ENCODE measurements around the gene RHOU.

RHOU gene

GRCh38 chr1:228786361-228787129, 51.3 kb downstream of the RHOU start:
- DNase-seq: no peak

GRCh38 chr1:228791791-228792190, 56.5 kb downstream of the RHOU start:
- DNase-seq: no peak

GRCh38 chr1:228792601-228793000, 57.3 kb downstream of the RHOU start:
- peak; percentile 33 for DNase-seq

- DNase-seq: no peak
Measured at GRCh38 chr1:228793032-228793431, 57.8 kb downstream of the RHOU start.

GRCh38 chr1:228794173-228794572, 58.9 kb downstream of the RHOU start:
- no peak for DNase-seq

GRCh38 chr1:228794810-228795209, 59.5 kb downstream of the RHOU start:
- DNase-seq: no peak

- no peak for DNase-seq
Measured at GRCh38 chr1:228795596-228795995, 60.3 kb downstream of the RHOU start.

Data from NCI-H2171 treated with DMSO at 0.1 percent for 48 hours (cell line).